ENCODE results near the gene TMCC2.
"Not testable (repeated sequence)": the region's sequence is repeated elsewhere in the genome, so short reads cannot be mapped to it uniquely, and the experiment has no call there.

TMCC2 gene

GRCh38 chr1:205261946-205262691 is 34.4 kb downstream of the TMCC2 start:
- DNase-seq, result peak; percentile 76

- DNase-seq, result no peak
Observed at GRCh38 chr1:205262731-205263171, 35.0 kb downstream of the TMCC2 start.

- DNase-seq, result peak; percentile 43
Observed at GRCh38 chr1:205263580-205264190, 35.9 kb downstream of the TMCC2 start.

- DNase-seq, result no peak
Observed at GRCh38 chr1:205266611-205267305, 39.0 kb downstream of the TMCC2 start.

GRCh38 chr1:205267306-205267902 is 39.7 kb downstream of the TMCC2 start:
- DNase-seq, result no peak

- DNase-seq, result no peak
Observed at GRCh38 chr1:205268846-205269680, 41.3 kb downstream of the TMCC2 start.

- no peak for DNase-seq
Observed at GRCh38 chr1:205269711-205270110, 42.0 kb downstream of the TMCC2 start.

- DNase-seq, result no peak
Observed at GRCh38 chr1:205270271-205270670, 42.5 kb downstream of the TMCC2 start.

- DNase-seq, result peak; percentile 53
Observed at GRCh38 chr1:205270764-205271163, 43.0 kb downstream of the TMCC2 start.

- DNase-seq, result peak; percentile 60
Observed at GRCh38 chr1:205271277-205271676, 43.5 kb downstream of the TMCC2 start.

GRCh38 chr1:205271745-205272144 is 44.0 kb downstream of the TMCC2 start:
- DNase-seq, result no peak

- no peak for DNase-seq
Observed at GRCh38 chr1:205272536-205272935, 44.8 kb downstream of the TMCC2 start.

GRCh38 chr1:205273551-205273982 is 45.8 kb downstream of the TMCC2 start:
- peak; percentile 75 for DNase-seq

GRCh38 chr1:205274041-205274691 is 46.4 kb downstream of the TMCC2 start:
- DNase-seq, result no peak

- no peak for DNase-seq
Observed at GRCh38 chr1:205275133-205275532, 47.4 kb downstream of the TMCC2 start.

GRCh38 chr1:205275916-205276688 is 48.4 kb downstream of the TMCC2 start:
- DNase-seq, result no peak

GRCh38 chr1:205276689-205277065 is 48.9 kb downstream of the TMCC2 start:
- no peak for DNase-seq

- no peak for DNase-seq
Observed at GRCh38 chr1:205279986-205280385, 52.2 kb downstream of the TMCC2 start.

GRCh38 chr1:205280666-205281395 is 53.1 kb downstream of the TMCC2 start:
- not testable (repeated sequence) for DNase-seq

Measured in EL (cell line).